Activated T-helper 1 cell treated with anti-CD3 and anti-CD28 coated beads, Interleukin-2, amount 50 U/mL, for 16 hours (primary cell): ENCODE results near the gene VWA3B.
"Not testable (repeated sequence)": the region's sequence is repeated elsewhere in the genome, so short reads cannot be mapped to it uniquely, and the experiment has no call there.

Experiments
- DNase-seq, 2 donors: peaks; one replicate each; pipeline ENCODE4 v3.0.0-alpha.2; 2020; ENCODE audit warnings: low read depth in 1 of 2, low spot score in 1 of 2

The VWA3B gene

GRCh38 chr2:98245491-98245890, 158.5 kb downstream of the VWA3B start:
- no peak for DNase-seq

GRCh38 chr2:98247383-98247782, 160.4 kb downstream of the VWA3B start:
- no peak for DNase-seq

- DNase-seq = no peak
Measured at GRCh38 chr2:98252038-98252773, 165.2 kb downstream of the VWA3B start.

- no peak for DNase-seq
Measured at GRCh38 chr2:98253461-98254070, 166.6 kb downstream of the VWA3B start.

GRCh38 chr2:98254504-98255059, 167.6 kb downstream of the VWA3B start:
- DNase-seq = no peak

GRCh38 chr2:98258906-98259305, 171.9 kb downstream of the VWA3B start:
- no peak for DNase-seq

GRCh38 chr2:98263362-98263761, 176.4 kb downstream of the VWA3B start:
- no peak for DNase-seq

- DNase-seq = not testable (repeated sequence)
Measured at GRCh38 chr2:98268225-98268624, 181.3 kb downstream of the VWA3B start.

GRCh38 chr2:98269274-98269673, 182.3 kb downstream of the VWA3B start:
- DNase-seq = no peak

- no peak for DNase-seq
Measured at GRCh38 chr2:98269830-98270229, 182.9 kb downstream of the VWA3B start.

GRCh38 chr2:98277162-98277859, 190.3 kb downstream of the VWA3B start:
- no peak for DNase-seq

- no peak for DNase-seq
Measured at GRCh38 chr2:98278074-98278473, 191.1 kb downstream of the VWA3B start.

- no peak for DNase-seq
Measured at GRCh38 chr2:98280376-98281102, 193.6 kb downstream of the VWA3B start.

- DNase-seq = no peak
Measured at GRCh38 chr2:98281607-98282006, 194.6 kb downstream of the VWA3B start.

- DNase-seq = no peak
Measured at GRCh38 chr2:98282109-98282508, 195.1 kb downstream of the VWA3B start.

GRCh38 chr2:98293030-98293429, 206.1 kb downstream of the VWA3B start:
- DNase-seq = no peak

GRCh38 chr2:98293931-98294687, 207.1 kb downstream of the VWA3B start:
- DNase-seq = no peak

GRCh38 chr2:98294711-98295110, 207.7 kb downstream of the VWA3B start:
- no peak for DNase-seq

- DNase-seq = no peak
Measured at GRCh38 chr2:98295275-98295674, 208.3 kb downstream of the VWA3B start.

GRCh38 chr2:98295721-98296414, 208.9 kb downstream of the VWA3B start:
- DNase-seq = no peak
